PFSK-1 (cell line): ENCODE data around the gene ADAM11.

Source experiments
- FOXP2 ChIP-seq: optimal IDR thresholded peaks from 2 replicates; pipeline ENCODE3; 2011; ENCODE audit warnings: borderline replicate concordance, control low read depth, inconsistent platforms; ENCODE audit not compliant: insufficient read depth; ENCODE audit errors: extremely low read length, extremely low read depth
- POLR2AphosphoS5 ChIP-seq: IDR thresholded peaks from 2 replicates; pipeline ENCODE4 v1.6.1; 2012; ENCODE audit warnings: low read depth, mild to moderate bottlenecking, control low read depth, low read length, moderate library complexity
- REST ChIP-seq, 2 experiments: IDR thresholded peaks; 2 replicates each; pipeline versions ENCODE4 v1.6.1 to v1.8.0; 2011 to 2012; ENCODE audit warnings: low read depth in 2 of 2, low read length in 2 of 2, control low read depth in 1 of 2, inconsistent platforms in 1 of 2, mild to moderate bottlenecking in 1 of 2, moderate library complexity in 1 of 2; ENCODE audit not compliant: insufficient read depth in 1 of 2
- SIN3A ChIP-seq: IDR thresholded peaks from 2 replicates; pipeline ENCODE4 v1.6.1; 2012; ENCODE audit warnings: mild to moderate bottlenecking, low read length, moderate library complexity, borderline replicate concordance; ENCODE audit not compliant: insufficient read depth
- TAF1 ChIP-seq: IDR thresholded peaks from 2 replicates; pipeline ENCODE4 v1.6.1; 2012; ENCODE audit warnings: low read length, control low read depth, borderline replicate concordance; ENCODE audit not compliant: insufficient read depth

Gene ADAM11

GRCh38 chr17:44749076-44749979, 9.5 kb upstream of the ADAM11 start:
- TF ChIP-seq REST (IDR thresholded peaks at IDR 0.05; ENCODE audit: insufficient read depth in 1 of 2, low read depth in 2 of 2, low read length in 2 of 2) (no peak), POLR2AphosphoS5 (no peak), TAF1 (no peak), SIN3A (no peak), FOXP2 (no peak)

GRCh38 chr17:44749980-44750318, 8.8 kb upstream of the ADAM11 start:
- TF ChIP-seq POLR2AphosphoS5, result no peak
- TF ChIP-seq SIN3A, result no peak
- no peak for TF ChIP-seq REST (IDR thresholded peaks at IDR 0.05; ENCODE audit: insufficient read depth in 1 of 2, low read depth in 2 of 2, low read length in 2 of 2)
- TF ChIP-seq FOXP2, result no peak
- no peak for TF ChIP-seq TAF1

GRCh38 chr17:44751331-44751730, 7.5 kb upstream of the ADAM11 start:
- no peak for TF ChIP-seq SIN3A
- TF ChIP-seq POLR2AphosphoS5, result no peak
- no peak for TF ChIP-seq FOXP2
- no peak for TF ChIP-seq REST (IDR thresholded peaks at IDR 0.05; ENCODE audit: insufficient read depth in 1 of 2, low read depth in 2 of 2, low read length in 2 of 2)
- no peak for TF ChIP-seq TAF1

- no peak for TF ChIP-seq FOXP2
- no peak for TF ChIP-seq TAF1
- TF ChIP-seq REST (IDR thresholded peaks at IDR 0.05; ENCODE audit: insufficient read depth in 1 of 2, low read depth in 2 of 2, low read length in 2 of 2), result no peak
- no peak for TF ChIP-seq POLR2AphosphoS5
- TF ChIP-seq SIN3A, result no peak
These were observed 7.0 kb upstream of the ADAM11 start for GRCh38 chr17:44751806-44752205.
